GM18505 (cell line): Measurements from ENCODE around the gene MACROD2.

Experiments
- ATAC-seq: cut with Tn5 transposase; IDR thresholded peaks from one replicate; pipeline ENCODE4 v1.9.1; 2021; ENCODE audit not compliant: unreplicated experiment
- POLR2A ChIP-seq: IDR thresholded peaks from 4 replicates; pipeline ENCODE4 v1.6.1; 2011; ENCODE audit warnings: borderline replicate concordance; ENCODE audit not compliant: insufficient read depth, insufficient read length; ENCODE audit errors: extremely low read depth

The MACROD2 gene

GRCh38 chr20:15857173-15857784 is 1862.0 kb downstream of the MACROD2 start:
- peak; percentile 70 for ATAC-seq
- no peak for TF ChIP-seq POLR2A

DNA sequence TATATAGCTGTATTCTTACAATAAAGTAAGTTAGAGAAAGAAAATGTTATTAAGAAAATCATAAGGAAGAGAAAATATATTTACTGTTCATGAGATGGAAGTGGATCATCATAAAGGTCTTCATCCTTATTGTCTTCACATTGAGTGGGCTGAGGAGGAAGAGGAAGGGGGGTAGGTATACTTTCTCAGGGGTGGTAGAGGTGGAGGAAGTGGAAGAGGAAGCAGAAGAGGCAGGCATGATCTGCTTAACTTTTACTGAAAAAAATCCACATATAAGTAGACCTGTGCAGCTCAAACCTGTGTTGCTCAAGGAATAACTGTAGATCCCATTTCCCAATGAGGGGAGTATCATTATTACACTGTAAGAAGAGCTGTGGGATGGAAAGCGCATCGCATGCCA is 1863.7 kb downstream of the MACROD2 start:
- TF ChIP-seq POLR2A, result no peak
- ATAC-seq, result no peak

- TF ChIP-seq POLR2A, result no peak
- no peak for ATAC-seq
These were observed 1865.5 kb downstream of the MACROD2 start for GRCh38 chr20:15860850-15861249.

- TF ChIP-seq POLR2A, result no peak
These were observed 1866.9 kb downstream of the MACROD2 start for GRCh38 chr20:15862178-15862577.

GRCh38 chr20:15863735-15864134 is 1868.4 kb downstream of the MACROD2 start:
- no peak for ATAC-seq

More at GRCh38 chr20:15862178-15862577, 1866.9 kb downstream of the MACROD2 start:
- no peak for ATAC-seq

GRCh38 chr20:15865553-15865952 is 1870.2 kb downstream of the MACROD2 start:
- no peak for TF ChIP-seq POLR2A
- ATAC-seq, result no peak

More at GRCh38 chr20:15863735-15864134, 1868.4 kb downstream of the MACROD2 start:
- TF ChIP-seq POLR2A, result no peak

DNA sequence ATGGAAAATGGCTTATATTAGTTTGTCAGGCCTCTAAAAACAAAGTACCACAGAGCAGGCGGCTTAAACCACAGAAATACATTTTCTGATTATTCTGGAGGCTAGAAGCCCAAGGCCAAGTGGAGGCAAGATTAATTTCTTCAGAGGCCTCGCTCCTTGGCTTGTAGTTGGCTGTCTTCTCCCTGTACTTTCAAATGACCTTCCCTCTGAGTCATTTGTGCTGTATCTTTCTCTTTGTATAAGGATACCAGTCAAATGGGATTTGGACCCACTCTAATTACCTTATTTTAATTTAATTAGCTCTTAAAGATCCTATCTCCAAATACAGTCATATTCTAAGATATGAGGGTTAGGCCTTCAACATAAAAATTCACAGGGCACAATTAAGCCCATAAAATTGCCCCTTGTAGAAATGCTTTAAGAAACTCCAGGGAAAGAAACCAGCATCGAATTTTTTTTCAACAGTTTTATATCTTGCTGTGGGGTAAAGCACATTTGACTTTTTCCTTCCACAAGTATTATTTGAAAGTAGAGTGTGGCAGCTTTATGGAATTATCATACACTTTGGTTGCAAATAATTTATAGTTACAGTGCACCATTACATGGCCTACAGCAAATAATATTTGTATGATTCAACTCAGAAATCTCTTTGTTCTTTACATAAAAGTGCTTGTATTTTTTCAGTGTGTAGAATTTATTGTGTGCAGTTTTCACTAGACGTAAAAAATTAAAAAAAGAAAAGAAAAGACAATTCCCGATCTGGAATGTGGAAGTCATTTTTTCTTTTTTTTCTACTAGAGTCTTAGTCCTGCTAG is 1871.8 kb downstream of the MACROD2 start:
- TF ChIP-seq POLR2A, result no peak
- ATAC-seq, result no peak

DNA sequence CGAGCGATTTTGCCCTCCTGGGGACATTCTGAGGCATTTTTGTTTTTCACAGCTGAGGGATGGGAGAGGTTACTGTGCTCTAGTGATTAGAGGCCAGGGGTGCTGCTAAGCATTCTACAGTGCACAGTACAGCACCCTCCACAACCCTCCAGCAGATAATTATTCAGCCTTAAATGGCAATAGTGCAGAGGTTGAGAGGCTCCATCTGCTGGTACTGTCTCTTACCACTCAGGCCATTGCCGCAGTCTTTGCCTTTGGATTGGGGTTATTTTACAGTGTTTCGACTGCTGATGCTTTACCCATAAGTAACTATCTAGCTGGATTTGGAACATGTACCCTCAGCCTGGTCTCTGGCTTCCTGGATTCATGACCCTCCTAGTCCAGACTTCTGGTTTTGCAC is 1872.6 kb downstream of the MACROD2 start:
- no peak for ATAC-seq
- no peak for TF ChIP-seq POLR2A

GRCh38 chr20:15875446-15875845 is 1880.1 kb downstream of the MACROD2 start:
- no peak for TF ChIP-seq POLR2A

GRCh38 chr20:15882553-15882952 is 1887.2 kb downstream of the MACROD2 start:
- TF ChIP-seq POLR2A, result no peak
- ATAC-seq, result no peak

More at GRCh38 chr20:15875446-15875845, 1880.1 kb downstream of the MACROD2 start:
- no peak for ATAC-seq

DNA sequence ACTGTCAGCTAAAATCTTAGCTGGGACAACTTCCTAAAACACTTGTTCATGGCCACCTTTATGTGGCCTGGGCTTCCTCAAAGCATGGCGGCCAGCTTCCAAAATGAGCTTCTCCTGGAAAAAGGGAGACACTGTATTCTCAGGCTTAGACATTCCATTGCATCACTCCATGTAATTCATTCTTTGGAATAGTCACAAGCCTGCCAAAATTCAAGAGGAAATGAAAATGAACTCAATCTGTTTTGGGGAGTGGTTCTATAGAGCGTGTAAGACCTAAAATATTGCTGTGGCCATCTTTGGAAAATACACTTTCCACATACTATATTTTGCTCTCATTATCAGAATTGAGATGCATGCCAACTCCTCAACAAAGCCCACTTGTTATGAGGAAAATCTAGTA is 1890.9 kb downstream of the MACROD2 start:
- no peak for TF ChIP-seq POLR2A
- no peak for ATAC-seq

DNA sequence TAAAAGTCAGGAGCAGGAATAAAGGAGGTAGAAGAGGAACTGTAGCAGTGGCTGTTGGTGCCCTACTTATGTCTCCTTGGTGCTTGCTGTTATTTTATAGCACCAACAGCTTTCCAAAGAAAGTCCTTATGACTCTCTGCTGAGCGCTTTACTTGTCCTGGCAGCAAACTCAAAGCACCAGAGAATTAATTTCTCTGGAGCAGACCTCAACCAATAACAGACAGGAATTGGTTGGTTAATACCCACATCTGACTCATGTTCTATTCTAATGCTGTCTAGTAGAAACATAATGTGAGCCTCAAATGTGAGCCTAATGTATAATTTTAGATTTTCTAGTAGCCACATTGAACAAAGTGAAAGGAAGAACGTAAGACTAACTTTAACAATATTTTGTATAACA is 1892.1 kb downstream of the MACROD2 start:
- TF ChIP-seq POLR2A, result no peak
- no peak for ATAC-seq

- ATAC-seq, result no peak
- no peak for TF ChIP-seq POLR2A
These were observed 1893.7 kb downstream of the MACROD2 start for GRCh38 chr20:15889061-15889460.

GRCh38 chr20:15889514-15890256 is 1894.4 kb downstream of the MACROD2 start:
- no peak for ATAC-seq

GRCh38 chr20:15890407-15890982 is 1895.2 kb downstream of the MACROD2 start:
- ATAC-seq, result no peak
- no peak for TF ChIP-seq POLR2A

More at GRCh38 chr20:15889514-15890256, 1894.4 kb downstream of the MACROD2 start:
- TF ChIP-seq POLR2A, result no peak
